Neural cell (in vitro differentiated cells): ENCODE measurements around the gene CIITA. TPM values are rescaled to one million over a fixed set of nuclear protein-coding genes. Genes with fewer than 3 reads are reported as not detected.

ENCODE experiments used
- H2AFZ ChIP-seq: fragments of 200-600, 300-800 bp; sonication (generic), shearing (Covaris generic); 2 replicates; pipeline ENCODE4 v1.6.0; 2014; ENCODE audit warnings: low read depth, mild to moderate bottlenecking, antibody characterized with exemption, low read length, moderate library complexity
- H3F3A ChIP-seq: fragments of 200-600 bp; shearing (Covaris generic); 2 replicates; pipeline ENCODE4 v1.6.1; 2016; ENCODE audit warnings: mild to moderate bottlenecking, moderate library complexity, mixed read lengths, antibody characterized with exemption, low read length; ENCODE audit not compliant: insufficient read depth, poor library complexity, severe bottlenecking
- H3K27ac ChIP-seq: fragments of 200-600, 300-800 bp; sonication (generic), shearing (Covaris generic); 2 replicates; pipeline ENCODE4 v1.5.1; 2014; ENCODE audit warnings: mild to moderate bottlenecking, low read length, moderate library complexity
- H3K27me3 ChIP-seq: fragments of 300-800, 200-600 bp; sonication (generic), shearing (Covaris generic); 2 replicates; pipeline ENCODE4 v1.6.0; 2014; ENCODE audit warnings: mild to moderate bottlenecking, low read depth, low read length, moderate library complexity; ENCODE audit not compliant: insufficient read depth
- H3K36me3 ChIP-seq: fragments of 300-800, 200-600 bp; sonication (generic), shearing (Covaris generic); 2 replicates; pipeline ENCODE4 v1.5.1; 2014; ENCODE audit warnings: mild to moderate bottlenecking, antibody characterized with exemption, low read length, moderate library complexity; ENCODE audit not compliant: insufficient read depth
- H3K4me2 ChIP-seq: fragments of 300-800, 200-600 bp; sonication (generic), shearing (Covaris generic); 2 replicates; pipeline ENCODE4 v1.6.0; 2014; ENCODE audit warnings: mild to moderate bottlenecking, low read length
- H3K4me3 ChIP-seq: fragments of 300-800, 200-600 bp; sonication (generic), shearing (Covaris generic); 2 replicates; pipeline ENCODE4 v1.5.1; 2014; ENCODE audit warnings: mild to moderate bottlenecking, low read length, moderate library complexity
- H3K79me2 ChIP-seq: fragments of 200-600 bp; shearing (Covaris generic); replicated peaks from 2 replicates; pipeline ENCODE4 v1.6.0; 2014; ENCODE audit warnings: mild to moderate bottlenecking, low read length, moderate library complexity; ENCODE audit not compliant: insufficient read depth
- H3K9ac ChIP-seq: fragments of 300-800, 200-600 bp; sonication (generic), shearing (Covaris generic); 2 replicates; pipeline ENCODE4 v1.6.1; 2016; ENCODE audit warnings: mild to moderate bottlenecking, low read length, mixed read lengths
- H3K9me2 ChIP-seq: fragments of 200-600 bp; shearing (Covaris generic); 2 replicates; pipeline ENCODE4 v1.6.1; 2016; ENCODE audit warnings: mild to moderate bottlenecking, low read length, mixed read lengths; ENCODE audit not compliant: insufficient read depth
- H3K9me3 ChIP-seq: fragments of 200-600, 300-800 bp; sonication (generic), shearing (Covaris generic); 2 replicates; pipeline ENCODE4 v1.6.1; 2016; ENCODE audit warnings: mild to moderate bottlenecking, mixed run types, low read length, moderate library complexity, mixed read lengths
- H4K20me1 ChIP-seq: fragments of 200-600 bp; shearing (Covaris generic); 2 replicates; pipeline ENCODE4 v1.6.1; 2016; ENCODE audit warnings: mild to moderate bottlenecking, mixed run types; ENCODE audit not compliant: insufficient read depth
- EP300 ChIP-seq: fragments of 450-650 bp; conservative IDR thresholded peaks from 2 replicates; pipeline ENCODE4 v1.6.1; 2014; ENCODE audit warnings: antibody characterized with exemption, mild to moderate bottlenecking, moderate library complexity; ENCODE audit not compliant: poor library complexity, severe bottlenecking
- EZH2 ChIP-seq: fragments of 200-600, 300-800 bp; shearing (Covaris generic), sonication (generic); IDR thresholded peaks from 2 replicates; pipeline ENCODE4 v1.6.1; 2014; ENCODE audit warnings: antibody characterized with exemption, low read length, borderline replicate concordance, mild to moderate bottlenecking; ENCODE audit not compliant: insufficient read depth, poor library complexity, severe bottlenecking
- MXI1 ChIP-seq: fragments of 450-650 bp; conservative IDR thresholded peaks from 2 replicates; pipeline ENCODE4 v1.6.1; 2014; ENCODE audit warnings: antibody characterized with exemption, mild to moderate bottlenecking; ENCODE audit not compliant: poor library complexity, severe bottlenecking
- POLR2AphosphoS5 ChIP-seq: IDR thresholded peaks from 2 replicates; pipeline ENCODE4 v1.6.1; 2012
- RAD21 ChIP-seq: fragments of 450-650 bp; conservative IDR thresholded peaks from 2 replicates; pipeline ENCODE4 v1.6.1; 2014; ENCODE audit warnings: antibody characterized with exemption, mild to moderate bottlenecking, moderate library complexity
- SMC3 ChIP-seq: fragments of 450-650 bp; conservative IDR thresholded peaks from 2 replicates; pipeline ENCODE4 v1.6.1; 2014; ENCODE audit warnings: antibody characterized with exemption, mild to moderate bottlenecking, moderate library complexity; ENCODE audit not compliant: poor library complexity
- TAF1 ChIP-seq: IDR thresholded peaks from 2 replicates; pipeline ENCODE4 v1.6.1; 2012; ENCODE audit warnings: low read depth
- polyA plus RNA-seq: library from polyadenylated mRNA; depleted of rRNA; stranded (reverse); fragments of >200 nt; gene quantifications from 2 replicates; pipeline ENCODE4 v1.2.3, GENCODE V29; 2014
- TF ChIP-seq, protein P1 (sequence below): IDR thresholded peaks from 2 replicates; pipeline ENCODE4 v1.6.1; 2012; ENCODE audit warnings: borderline replicate concordance
- TF ChIP-seq, protein P2 (sequence below): fragments of 450-650 bp; IDR thresholded peaks from 2 replicates; pipeline ENCODE4 v1.5.1; 2014; ENCODE audit warnings: antibody characterized with exemption, mild to moderate bottlenecking, moderate library complexity; ENCODE audit not compliant: poor library complexity, severe bottlenecking

The CIITA gene
- polyA plus RNA-seq, 1 donor from 2014 or later = not detected

DNA sequence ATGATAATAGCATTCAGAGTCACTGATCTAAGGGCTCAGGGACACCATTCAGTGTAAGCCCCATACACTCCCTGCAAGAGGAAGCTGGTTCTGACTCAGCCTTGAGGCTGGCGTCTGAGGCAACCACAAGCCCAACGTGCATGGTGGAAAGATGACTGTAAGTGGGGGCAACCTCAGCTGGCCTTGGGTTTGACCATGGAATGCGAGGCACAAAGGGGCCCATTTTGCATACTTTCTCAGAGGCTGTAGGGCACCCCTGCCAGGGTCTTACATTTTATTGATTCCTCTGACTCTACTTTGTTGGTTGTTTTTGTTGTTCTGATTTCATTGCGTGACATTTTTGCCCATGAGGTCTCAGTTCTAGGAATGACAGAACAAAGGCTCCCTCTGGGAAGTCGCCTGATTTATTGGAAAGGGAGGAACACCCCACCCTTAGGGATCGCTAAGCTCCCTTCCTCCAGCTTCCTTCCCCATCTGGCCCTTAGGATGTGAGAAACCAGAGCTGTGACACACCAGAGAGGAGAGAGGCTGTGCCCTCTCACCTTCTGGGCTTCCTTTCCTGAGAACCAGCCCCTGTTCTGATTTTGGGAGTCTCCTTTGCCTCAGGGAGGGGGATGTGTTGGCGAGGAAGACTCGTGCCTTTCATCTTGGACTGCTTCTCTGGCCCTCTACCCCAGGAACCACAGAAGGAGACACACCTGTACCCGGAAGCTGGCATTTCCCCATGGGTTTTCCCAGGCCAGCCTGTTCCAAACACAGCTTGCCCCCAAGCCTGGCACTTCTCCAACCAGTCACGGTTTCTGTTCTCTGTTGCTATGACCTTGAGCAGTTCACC is 5.6 kb upstream of the CIITA start:
- no peak overlapping the region for H3K4me2 ChIP-seq
- TF ChIP-seq TAF1 = no peak
- TF ChIP-seq, protein P1, sequence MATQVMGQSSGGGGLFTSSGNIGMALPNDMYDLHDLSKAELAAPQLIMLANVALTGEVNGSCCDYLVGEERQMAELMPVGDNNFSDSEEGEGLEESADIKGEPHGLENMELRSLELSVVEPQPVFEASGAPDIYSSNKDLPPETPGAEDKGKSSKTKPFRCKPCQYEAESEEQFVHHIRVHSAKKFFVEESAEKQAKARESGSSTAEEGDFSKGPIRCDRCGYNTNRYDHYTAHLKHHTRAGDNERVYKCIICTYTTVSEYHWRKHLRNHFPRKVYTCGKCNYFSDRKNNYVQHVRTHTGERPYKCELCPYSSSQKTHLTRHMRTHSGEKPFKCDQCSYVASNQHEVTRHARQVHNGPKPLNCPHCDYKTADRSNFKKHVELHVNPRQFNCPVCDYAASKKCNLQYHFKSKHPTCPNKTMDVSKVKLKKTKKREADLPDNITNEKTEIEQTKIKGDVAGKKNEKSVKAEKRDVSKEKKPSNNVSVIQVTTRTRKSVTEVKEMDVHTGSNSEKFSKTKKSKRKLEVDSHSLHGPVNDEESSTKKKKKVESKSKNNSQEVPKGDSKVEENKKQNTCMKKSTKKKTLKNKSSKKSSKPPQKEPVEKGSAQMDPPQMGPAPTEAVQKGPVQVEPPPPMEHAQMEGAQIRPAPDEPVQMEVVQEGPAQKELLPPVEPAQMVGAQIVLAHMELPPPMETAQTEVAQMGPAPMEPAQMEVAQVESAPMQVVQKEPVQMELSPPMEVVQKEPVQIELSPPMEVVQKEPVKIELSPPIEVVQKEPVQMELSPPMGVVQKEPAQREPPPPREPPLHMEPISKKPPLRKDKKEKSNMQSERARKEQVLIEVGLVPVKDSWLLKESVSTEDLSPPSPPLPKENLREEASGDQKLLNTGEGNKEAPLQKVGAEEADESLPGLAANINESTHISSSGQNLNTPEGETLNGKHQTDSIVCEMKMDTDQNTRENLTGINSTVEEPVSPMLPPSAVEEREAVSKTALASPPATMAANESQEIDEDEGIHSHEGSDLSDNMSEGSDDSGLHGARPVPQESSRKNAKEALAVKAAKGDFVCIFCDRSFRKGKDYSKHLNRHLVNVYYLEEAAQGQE = no peak
- TF ChIP-seq, protein P2, sequence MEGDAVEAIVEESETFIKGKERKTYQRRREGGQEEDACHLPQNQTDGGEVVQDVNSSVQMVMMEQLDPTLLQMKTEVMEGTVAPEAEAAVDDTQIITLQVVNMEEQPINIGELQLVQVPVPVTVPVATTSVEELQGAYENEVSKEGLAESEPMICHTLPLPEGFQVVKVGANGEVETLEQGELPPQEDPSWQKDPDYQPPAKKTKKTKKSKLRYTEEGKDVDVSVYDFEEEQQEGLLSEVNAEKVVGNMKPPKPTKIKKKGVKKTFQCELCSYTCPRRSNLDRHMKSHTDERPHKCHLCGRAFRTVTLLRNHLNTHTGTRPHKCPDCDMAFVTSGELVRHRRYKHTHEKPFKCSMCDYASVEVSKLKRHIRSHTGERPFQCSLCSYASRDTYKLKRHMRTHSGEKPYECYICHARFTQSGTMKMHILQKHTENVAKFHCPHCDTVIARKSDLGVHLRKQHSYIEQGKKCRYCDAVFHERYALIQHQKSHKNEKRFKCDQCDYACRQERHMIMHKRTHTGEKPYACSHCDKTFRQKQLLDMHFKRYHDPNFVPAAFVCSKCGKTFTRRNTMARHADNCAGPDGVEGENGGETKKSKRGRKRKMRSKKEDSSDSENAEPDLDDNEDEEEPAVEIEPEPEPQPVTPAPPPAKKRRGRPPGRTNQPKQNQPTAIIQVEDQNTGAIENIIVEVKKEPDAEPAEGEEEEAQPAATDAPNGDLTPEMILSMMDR = no peak
- TF ChIP-seq EP300 = no peak
- no peak for TF ChIP-seq MXI1
- no peak for TF ChIP-seq SMC3
- no peak for TF ChIP-seq RAD21
- no peak for TF ChIP-seq EZH2
- no peak for TF ChIP-seq POLR2AphosphoS5

DNA sequence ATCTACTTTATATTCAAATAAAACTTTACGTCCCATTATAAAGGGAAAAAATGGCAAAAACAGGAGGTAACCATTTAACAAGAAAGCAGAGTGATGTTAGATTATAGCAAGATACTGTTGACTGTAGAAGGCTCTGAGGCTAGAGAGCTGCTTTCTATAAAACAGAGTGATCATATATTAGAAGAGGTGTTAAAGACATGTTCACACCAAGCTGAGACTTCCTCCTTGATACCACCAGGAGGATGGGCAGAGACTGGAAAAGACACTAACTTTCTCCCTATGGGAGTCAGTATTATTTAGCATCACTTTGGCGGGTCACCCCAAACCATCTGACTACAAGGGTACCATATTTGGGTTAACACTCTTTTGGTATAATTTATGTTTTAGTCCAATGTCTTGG is 687 bp upstream of the CIITA start:
- Histone ChIP-seq H3K9me3 (no peaks in the 10 kb centered on the region), H3K79me2 (no peaks in the 10 kb centered on the region), H3K4me2 (no peak overlapping the region), H3K9ac (no peak overlapping the region), H3K9me2 (no peaks in the 10 kb centered on the region), H4K20me1 (no peaks in the 10 kb centered on the region), H3K4me3 (no peak overlapping the region), H3F3A (no peaks in the 10 kb centered on the region), H3K27ac (no peak overlapping the region), H3K36me3 (no peaks in the 10 kb centered on the region), H2AFZ (no peak overlapping the region), H3K27me3 (peaks cover 39% of the 10 kb centered on the region)
- TF ChIP-seq TAF1 (no peak), MXI1 (no peak), EZH2 (no peak), SMC3 (no peak), POLR2AphosphoS5 (no peak), RAD21 (no peak), EP300 (no peak)
- TF ChIP-seq, protein P1 = no peak
- TF ChIP-seq, protein P2 = no peak

More for the DNA sequence above, 5.6 kb upstream of the CIITA start:
- Histone ChIP-seq H3F3A (no peaks in the 10 kb centered on the region), H2AFZ (no peak overlapping the region), H3K36me3 (no peaks in the 10 kb centered on the region), H4K20me1 (no peaks in the 10 kb centered on the region), H3K4me3 (no peak overlapping the region), H3K27me3 (peaks cover 4% of the 10 kb centered on the region), H3K9me3 (no peaks in the 10 kb centered on the region), H3K79me2 (no peaks in the 10 kb centered on the region), H3K27ac (no peak overlapping the region), H3K9me2 (no peaks in the 10 kb centered on the region), H3K9ac (no peak overlapping the region)
